Measurements from ENCODE around the gene CCDC184.

CCDC184 gene

GRCh38 chr12:48179466-48179865, 4.0 kb upstream of the CCDC184 start:
- no peak for DNase-seq (ENCODE audit: low read depth)

DNA sequence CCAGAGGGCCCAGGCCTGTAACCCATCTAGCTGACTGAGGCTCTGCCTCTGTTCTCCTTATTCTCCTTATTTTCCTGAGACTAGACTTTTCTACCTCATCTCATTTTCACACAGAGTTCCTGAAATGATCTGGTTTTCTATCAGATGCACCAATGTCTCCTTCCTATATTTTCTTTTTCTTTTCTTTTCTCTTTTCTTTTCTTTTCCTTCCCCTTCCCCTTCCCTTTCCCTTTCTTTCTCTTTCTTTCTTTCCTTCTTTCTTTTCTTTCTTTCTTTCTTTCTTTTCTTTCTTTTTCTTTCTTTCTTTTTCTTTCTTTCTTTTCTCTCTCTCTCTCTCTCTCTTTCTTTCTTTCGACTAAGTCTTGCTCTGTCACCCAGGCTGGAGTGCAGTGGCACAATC, 3.0 kb upstream of the CCDC184 start:
- no peak for DNase-seq (ENCODE audit: low read depth)

- no peak for DNase-seq (ENCODE audit: low read depth)
These were observed 2.5 kb upstream of the CCDC184 start for GRCh38 chr12:48180857-48181495.

GRCh38 chr12:48182631-48183030, 813 bp upstream of the CCDC184 start:
- no peak for DNase-seq (ENCODE audit: low read depth)

GRCh38 chr12:48183876-48184548, 568 bp downstream of the CCDC184 start:
- DNase-seq (ENCODE audit: low read depth), result no peak

DNA sequence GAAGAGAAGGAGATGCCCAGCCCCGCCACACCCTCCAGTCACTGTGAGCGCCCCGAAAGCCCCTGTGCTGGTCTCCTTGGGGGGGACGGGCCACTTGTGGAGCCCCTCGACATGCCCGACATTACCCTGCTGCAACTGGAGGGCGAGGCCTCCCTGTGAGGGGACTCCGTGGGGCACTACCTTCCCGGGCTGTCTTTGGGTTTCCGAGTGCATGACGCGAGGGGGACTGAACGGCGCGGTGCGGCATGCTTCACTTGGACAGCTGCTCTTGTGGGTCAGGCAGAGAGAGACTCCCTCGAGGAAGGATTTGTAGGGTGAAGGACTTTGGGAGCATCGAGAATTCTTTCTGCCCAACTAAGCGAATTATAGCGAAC, 1.1 kb downstream of the CCDC184 start:
- no peak for DNase-seq (ENCODE audit: low read depth)

- no peak for DNase-seq (ENCODE audit: low read depth)
These were observed 1.9 kb downstream of the CCDC184 start for GRCh38 chr12:48185181-48185919.

- no peak for DNase-seq (ENCODE audit: low read depth)
These were observed 4.7 kb downstream of the CCDC184 start for GRCh38 chr12:48187916-48188695.

- peak; percentile 45 for DNase-seq (ENCODE audit: low read depth)
These were observed 6.1 kb downstream of the CCDC184 start for GRCh38 chr12:48189331-48190125.

DNA sequence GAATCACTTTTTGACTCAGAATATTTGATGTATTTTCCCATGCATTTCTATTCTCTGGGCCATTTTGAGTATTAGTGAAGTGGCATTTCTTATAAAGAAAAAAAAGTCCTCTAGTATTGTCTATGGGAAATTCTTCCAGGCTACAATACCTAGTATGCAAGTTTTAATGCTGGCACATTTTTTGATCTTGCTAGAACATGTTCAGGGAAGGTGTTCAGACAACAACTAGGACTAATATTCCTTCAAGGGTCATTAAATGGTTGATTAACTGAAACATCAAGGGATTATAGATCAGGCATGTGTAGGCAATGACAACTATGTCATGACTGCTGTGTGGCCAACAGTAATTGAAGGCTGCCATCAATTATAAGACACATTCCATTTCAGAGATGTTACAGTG, 7.7 kb downstream of the CCDC184 start:
- no peak for DNase-seq (ENCODE audit: low read depth)

DNA sequence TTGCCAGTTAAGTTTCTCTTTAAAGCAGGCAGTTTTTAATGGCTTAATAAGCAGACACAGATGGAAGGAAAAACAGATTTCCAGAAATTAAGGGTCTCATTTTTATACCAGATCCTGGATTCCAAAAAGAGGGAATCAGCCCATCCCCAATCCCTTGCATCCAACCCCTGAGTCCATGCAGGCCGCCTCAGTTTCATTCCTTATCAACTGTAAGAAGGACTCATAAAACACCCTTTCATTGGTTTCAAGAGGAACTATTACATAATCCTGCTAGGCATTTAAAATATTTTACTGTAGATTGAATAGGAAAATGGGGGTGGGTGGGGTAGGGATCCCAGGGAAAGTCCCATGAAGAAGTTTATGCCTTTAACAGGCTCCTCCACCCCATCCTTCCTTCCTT, 9.4 kb downstream of the CCDC184 start:
- DNase-seq (ENCODE audit: low read depth), result no peak

DNA sequence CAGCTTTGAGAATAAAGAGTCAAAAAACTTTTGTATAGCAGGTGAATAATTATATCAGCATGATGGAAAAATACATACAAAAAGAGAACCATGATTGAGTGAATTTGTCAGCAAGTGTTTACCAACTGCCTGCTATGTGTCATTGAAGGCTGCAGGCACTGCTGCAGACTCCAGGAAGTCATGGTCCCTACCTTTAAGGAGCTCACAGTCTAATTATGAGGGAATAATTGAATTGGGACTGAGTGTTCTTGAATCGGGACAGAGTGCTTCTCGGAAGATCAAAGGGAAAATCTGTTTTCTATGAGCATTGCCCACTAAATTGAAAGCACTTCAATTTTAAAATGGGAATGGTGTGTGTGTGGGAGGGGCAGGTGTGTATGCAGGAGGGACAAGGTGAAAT, 10.2 kb downstream of the CCDC184 start:
- DNase-seq (ENCODE audit: low read depth), result no peak

DNA sequence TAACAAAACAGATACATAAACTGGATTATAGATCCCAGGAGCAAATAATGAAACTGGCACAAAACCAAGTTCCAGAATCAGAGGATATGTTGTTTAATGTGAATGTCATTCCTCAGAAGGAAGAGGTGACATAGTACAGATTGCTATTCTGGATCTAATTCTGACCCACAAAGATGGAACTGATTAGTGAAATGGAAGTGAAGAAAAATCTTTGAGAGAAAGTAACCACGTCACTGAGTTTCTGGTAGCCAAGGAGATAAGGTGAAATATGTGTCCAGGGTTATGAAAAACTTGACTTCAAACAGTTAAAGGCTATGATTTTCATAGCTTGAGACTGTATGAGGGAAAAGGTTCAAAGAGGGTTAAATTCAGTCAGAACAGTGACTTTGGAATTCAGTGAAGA, 11.4 kb downstream of the CCDC184 start:
- DNase-seq (ENCODE audit: low read depth), result no peak

DNA sequence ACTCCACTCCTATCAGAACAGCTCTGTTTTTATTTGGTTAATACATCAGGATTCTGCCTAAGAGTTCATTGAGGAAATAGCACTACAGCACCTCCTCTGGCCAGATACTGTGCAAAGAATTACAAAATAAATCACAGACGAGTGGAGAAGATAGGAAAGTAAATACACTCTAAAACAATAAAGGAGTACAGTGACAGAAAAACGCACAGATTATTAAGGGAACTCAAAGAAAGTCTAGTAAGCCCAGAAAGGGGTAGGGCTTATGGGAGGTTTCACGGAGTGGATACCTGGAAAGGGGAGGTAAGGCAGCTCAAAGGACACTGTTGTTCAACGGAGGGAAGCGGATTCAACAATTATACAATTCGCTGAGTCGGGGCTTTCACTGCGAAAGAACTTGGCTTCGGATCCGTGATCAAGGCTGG, 14.1 kb downstream of the CCDC184 start:
- DNase-seq (ENCODE audit: low read depth), result no peak

DNA sequence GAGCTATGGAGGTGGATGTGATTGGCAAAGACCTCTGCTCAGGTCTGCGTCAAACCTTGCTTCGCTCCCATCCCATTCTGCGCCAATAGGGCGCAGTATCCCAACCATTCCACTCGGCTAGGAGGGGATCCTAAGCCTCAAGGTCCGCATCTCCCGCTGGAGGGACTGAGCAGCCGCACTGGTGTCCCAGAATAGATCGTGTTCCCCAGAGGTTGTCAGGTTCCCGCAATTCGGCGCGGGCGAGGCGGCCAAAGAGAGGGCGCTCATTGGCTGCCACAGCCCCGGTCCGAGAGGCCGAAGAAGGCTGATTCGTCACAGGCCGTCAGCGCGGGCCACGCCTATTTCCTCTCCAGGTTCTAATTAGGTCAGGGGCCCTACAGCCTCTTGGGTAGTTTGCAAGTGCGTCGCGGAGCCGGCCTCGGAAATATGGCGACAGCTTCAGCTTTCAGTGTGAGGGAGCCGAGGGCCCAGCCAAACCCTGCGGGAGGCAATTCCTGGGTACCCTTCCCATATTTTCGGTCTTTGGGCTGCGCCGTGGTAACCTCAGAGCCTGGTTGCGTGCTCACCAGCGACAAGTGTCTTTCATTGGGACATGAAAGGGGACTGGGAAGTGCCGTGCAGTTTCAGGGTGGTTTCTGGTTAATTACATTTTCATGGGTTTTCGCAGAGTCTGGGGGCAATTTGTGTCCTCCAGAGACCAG, 14.7 kb downstream of the CCDC184 start:
- DNase-seq (ENCODE audit: low read depth), result peak; percentile 88

DNA sequence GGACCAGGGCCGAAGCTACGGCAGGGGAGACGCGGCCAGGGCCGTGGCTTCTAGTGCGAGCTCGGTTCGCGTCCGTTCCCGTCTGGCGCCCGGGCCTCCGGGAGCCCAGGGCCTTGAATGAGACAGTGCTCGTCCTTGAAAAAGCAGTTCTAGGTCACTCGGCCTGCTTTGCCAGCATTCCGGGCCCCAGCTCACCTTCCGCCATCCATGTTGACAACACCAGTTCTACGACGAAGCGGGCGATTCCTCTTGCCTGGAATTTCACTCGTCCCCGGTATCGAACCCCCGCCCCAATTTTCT, 15.2 kb downstream of the CCDC184 start:
- no peak for DNase-seq (ENCODE audit: low read depth)

- no peak for DNase-seq (ENCODE audit: low read depth)
These were observed 15.5 kb downstream of the CCDC184 start for GRCh38 chr12:48198985-48199384.

DNA sequence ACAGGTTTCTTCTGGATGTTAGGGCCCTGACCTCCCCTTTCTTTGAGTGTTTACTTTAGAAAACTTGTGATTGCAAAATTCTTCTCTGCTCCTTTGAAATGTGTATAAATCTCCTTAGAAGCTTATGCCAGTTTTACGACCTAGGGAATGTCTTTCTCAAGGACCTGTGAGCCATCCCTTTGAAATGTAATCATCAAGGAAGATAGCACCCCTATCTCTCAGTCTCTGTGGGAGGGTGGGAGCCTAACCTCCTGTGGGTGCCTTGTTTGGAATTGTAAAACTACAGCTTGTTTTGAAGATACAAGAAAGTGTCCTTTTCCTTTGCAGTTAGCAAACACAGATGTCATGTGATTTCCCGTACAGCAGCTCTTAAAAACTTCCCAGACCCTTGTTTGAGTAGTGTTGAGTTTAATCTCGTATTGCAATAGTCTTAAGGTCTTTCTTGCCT, 16.4 kb downstream of the CCDC184 start:
- DNase-seq (ENCODE audit: low read depth), result no peak

DNA sequence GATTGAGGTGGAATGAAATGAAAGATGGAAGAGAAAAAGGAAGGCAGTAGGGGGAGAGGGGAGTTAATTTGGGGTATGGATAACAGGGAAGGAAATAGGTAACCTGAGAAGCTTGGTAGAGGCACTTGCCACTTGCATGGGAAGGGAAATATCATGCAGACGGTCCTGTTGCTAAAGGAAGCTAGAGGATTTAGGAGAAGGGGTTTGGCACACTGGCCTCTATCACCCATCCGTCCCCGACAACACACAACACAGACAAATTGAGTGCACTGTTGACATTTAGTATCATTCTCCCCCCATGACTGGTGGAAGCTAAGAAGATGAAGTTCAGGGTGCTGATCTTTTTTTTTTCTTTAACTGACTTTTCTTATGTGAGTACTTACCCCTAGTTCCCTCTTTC, 17.6 kb downstream of the CCDC184 start:
- no peak for DNase-seq (ENCODE audit: low read depth)

DNA sequence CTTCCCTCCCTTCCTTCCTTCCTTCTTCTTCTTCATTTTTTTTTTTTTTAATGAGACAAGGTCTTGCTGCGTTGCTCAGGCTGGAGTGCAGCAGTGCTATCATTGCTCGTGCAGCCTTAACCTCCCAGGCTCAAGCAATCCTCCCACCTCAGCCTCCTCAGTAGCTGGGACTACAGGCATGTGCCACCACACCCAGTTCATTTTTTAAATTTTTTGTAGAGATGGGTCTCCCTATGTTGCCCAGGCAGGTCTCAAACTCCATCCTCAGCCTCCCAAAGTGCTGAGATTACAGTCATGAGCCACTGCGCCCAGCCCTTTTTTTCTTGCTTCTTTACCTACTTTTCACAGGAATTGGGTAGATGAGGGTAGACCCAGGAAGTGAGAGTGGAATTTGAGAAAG, 18.1 kb downstream of the CCDC184 start:
- DNase-seq (ENCODE audit: low read depth), result no peak

DNA sequence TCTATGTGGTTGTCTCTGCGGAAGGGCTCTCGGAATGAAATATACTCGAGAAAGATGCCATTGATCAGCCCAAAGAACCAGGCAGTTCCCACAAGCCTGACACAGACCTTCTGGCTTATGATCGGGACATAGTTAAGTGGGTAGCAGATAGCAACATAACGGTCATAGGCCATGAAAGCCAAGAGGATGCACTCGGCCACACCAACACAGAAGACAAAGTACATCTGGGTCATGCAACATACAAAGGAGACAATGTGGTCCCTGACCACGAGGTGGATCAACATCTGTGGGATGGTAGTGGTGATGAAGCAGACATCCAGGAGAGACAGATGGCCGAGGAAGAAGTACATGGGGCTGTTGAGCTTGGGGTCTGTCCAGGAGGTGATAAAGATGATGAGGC, 19.3 kb downstream of the CCDC184 start:
- DNase-seq (ENCODE audit: low read depth), result no peak
